H1 (cell line): ENCODE data around the gene MYBPH. TPM values are rescaled to one million over a fixed set of nuclear protein-coding genes. Genes with fewer than 3 reads are reported as not detected.

Experiments used
- CTCF ChIA-PET: fragments of 300-600 bp; sonication (Branson Sonifier 250); formaldehyde crosslinking; loops from one replicate; lab custom pipeline; 2021; ENCODE audit not compliant: partially characterized antibody; lab: Charles Lee
- POLR2A ChIA-PET: fragments of 300-600 bp; sonication (Branson Sonifier 250); formaldehyde crosslinking; loops from one replicate; lab custom pipeline; 2021; ENCODE audit warnings: inconsistent platforms; ENCODE audit not compliant: partially characterized antibody; lab: Charles Lee
- DNase-seq, 2 experiments: peaks; one replicate each; pipeline versions ENCODE4 v3.0.0 to v3.0.0-alpha.2; 2010 to 2022; ENCODE audit warnings: low spot score in 2 of 2, low read depth in 1 of 2, mixed read lengths in 1 of 2
- FAIRE-seq: peaks from 2 replicates; lab custom pipeline; 2011; peaks lifted over from hg19 to GRCh38; lab: Jason Lieb, UNC
- H2AFZ ChIP-seq: 2 replicates; pipeline ENCODE4 v1.8.1; 2012; ENCODE audit warnings: low read length, inconsistent platforms
- H2AK5ac ChIP-seq: 2 replicates; pipeline ENCODE4 v1.6.1; 2013; ENCODE audit warnings: low read depth, low read length
- H2BK120ac ChIP-seq: replicated peaks from 2 replicates; pipeline ENCODE3; 2013; ENCODE audit warnings: low read depth, low read length, inconsistent platforms
- H2BK12ac ChIP-seq: 2 replicates; pipeline ENCODE4 v1.6.1; 2013; ENCODE audit warnings: low read depth, low read length
- H2BK15ac ChIP-seq: 2 replicates; pipeline ENCODE4 v1.6.1; 2013; ENCODE audit warnings: low read length
- H2BK20ac ChIP-seq: 2 replicates; pipeline ENCODE4 v1.6.1; 2013; ENCODE audit warnings: low read length
- H2BK5ac ChIP-seq: 2 replicates; pipeline ENCODE4 v1.6.1; 2013; ENCODE audit warnings: low read depth, low read length
- H3K14ac ChIP-seq: 2 replicates; pipeline ENCODE4 v1.6.1; 2013; ENCODE audit warnings: inconsistent platforms; ENCODE audit not compliant: insufficient read length
- H3K18ac ChIP-seq: 2 replicates; pipeline ENCODE4 v1.6.1; 2013; ENCODE audit warnings: low read length; ENCODE audit errors: extremely low read depth
- H3K23ac ChIP-seq: 2 replicates; pipeline ENCODE4 v1.6.1; 2013; ENCODE audit warnings: inconsistent platforms; ENCODE audit not compliant: insufficient read length
- H3K23me2 ChIP-seq: 2 replicates; pipeline ENCODE4 v1.6.1; 2013; ENCODE audit warnings: low read depth, low read length
- H3K27ac ChIP-seq: 2 replicates; pipeline ENCODE4 v1.6.1; 2011; ENCODE audit warnings: low read depth, low read length, inconsistent platforms
- H3K27me3 ChIP-seq, 4 experiments: replicated peaks in 1 of 4; 1 replicate in 1 of 4; 2 replicates in 3 of 4; pipeline versions ENCODE4 v1.6.1 to v1.8.1; 2011 to 2013; ENCODE audit warnings: low read length in 3 of 4, mild to moderate bottlenecking in 3 of 4, inconsistent platforms in 2 of 4, mixed read lengths in 2 of 4, moderate library complexity in 1 of 4; ENCODE audit not compliant: control insufficient read depth in 3 of 4, insufficient read depth in 3 of 4; ENCODE audit errors: extremely low read depth in 1 of 4
- H3K36me3 ChIP-seq, 4 experiments: 2 replicates each; pipeline versions ENCODE4 v1.6.1 to v1.8.1; 2011 to 2013; ENCODE audit warnings: mild to moderate bottlenecking in 4 of 4, low read length in 3 of 4, moderate library complexity in 2 of 4, control low read depth in 1 of 4, inconsistent platforms in 1 of 4; ENCODE audit not compliant: insufficient read depth in 4 of 4, control insufficient read depth in 2 of 4
- H3K4ac ChIP-seq: replicated peaks from 2 replicates; pipeline ENCODE3; 2013; ENCODE audit warnings: low read length, low read depth, mixed read lengths, inconsistent platforms; ENCODE audit not compliant: insufficient read length
- H3K4me1 ChIP-seq, 4 experiments: replicated peaks in 1 of 4; 1 replicate in 1 of 4; 2 replicates in 3 of 4; pipeline versions ENCODE4 v1.6.1 to v1.8.1; 2011 to 2013; ENCODE audit warnings: low read length in 3 of 4, inconsistent platforms in 2 of 4, mixed read lengths in 1 of 4; ENCODE audit not compliant: insufficient read depth in 4 of 4, control insufficient read depth in 3 of 4
- H3K4me2 ChIP-seq, 2 experiments: 2 replicates each; pipeline versions ENCODE4 v1.6.1 to v1.8.1; 2011 to 2013; ENCODE audit warnings: low read depth in 2 of 2, low read length in 2 of 2, control low read depth in 1 of 2, inconsistent platforms in 1 of 2, mild to moderate bottlenecking in 1 of 2; ENCODE audit not compliant: insufficient read depth in 1 of 2
- H3K4me3 ChIP-seq, 4 experiments: fragments of 200-600, 300-600 bp in 1 of 4; sonication (generic), shearing (Covaris generic), sonication (Bioruptor Twin) in 1 of 4; 2 replicates each; pipeline versions ENCODE4 v1.5.1 to v1.8.1; 2011 to 2016; ENCODE audit warnings: low read length in 4 of 4, low read depth in 3 of 4, control low read depth in 2 of 4, inconsistent platforms in 2 of 4, mild to moderate bottlenecking in 2 of 4, mixed read lengths in 1 of 4, moderate library complexity in 1 of 4; ENCODE audit not compliant: insufficient read depth in 2 of 4; ENCODE audit errors: extremely low read depth in 1 of 4
- H3K56ac ChIP-seq: replicated peaks from 2 replicates; pipeline ENCODE3; 2013; ENCODE audit warnings: low read depth, mild to moderate bottlenecking, mixed read lengths, low read length, inconsistent platforms; ENCODE audit not compliant: insufficient read length
- H3K79me1 ChIP-seq: 2 replicates; pipeline ENCODE4 v1.6.1; 2013; ENCODE audit warnings: low read depth, low read length, control low read depth
- H3K79me2 ChIP-seq, 2 experiments: 2 replicates each; pipeline versions ENCODE4 v1.6.1 to v1.8.1; 2012 to 2013; ENCODE audit warnings: low read length in 2 of 2, mild to moderate bottlenecking in 2 of 2, inconsistent platforms in 1 of 2; ENCODE audit not compliant: insufficient read depth in 2 of 2, control insufficient read depth in 1 of 2
- H3K9ac ChIP-seq, 4 experiments: replicated peaks in 1 of 4; 1 replicate in 1 of 4; 2 replicates in 3 of 4; pipeline versions ENCODE4 v1.6.1 to v1.8.1; 2011 to 2013; ENCODE audit warnings: low read depth in 3 of 4, low read length in 3 of 4, control low read depth in 2 of 4, mild to moderate bottlenecking in 2 of 4, moderate library complexity in 2 of 4, inconsistent platforms in 1 of 4; ENCODE audit errors: extremely low read depth in 1 of 4
- H3K9me3 ChIP-seq, 2 experiments: 2 replicates each; pipeline versions ENCODE4 v1.6.1 to v1.8.1; 2012 to 2013; ENCODE audit warnings: mild to moderate bottlenecking in 2 of 2, moderate library complexity in 2 of 2, control low read depth in 1 of 2, inconsistent platforms in 1 of 2, low read depth in 1 of 2, low read length in 1 of 2, mixed read lengths in 1 of 2; ENCODE audit not compliant: insufficient read depth in 2 of 2
- H4K20me1 ChIP-seq, 2 experiments: replicated peaks in 1 of 2; 2 replicates each; pipeline versions ENCODE3 to v1.8.1; 2011 to 2013; ENCODE audit warnings: inconsistent platforms in 2 of 2, low read length in 2 of 2, mild to moderate bottlenecking in 1 of 2; ENCODE audit not compliant: insufficient read depth in 2 of 2, control insufficient read depth in 1 of 2
- H4K5ac ChIP-seq: 2 replicates; pipeline ENCODE4 v1.6.1; 2013; ENCODE audit warnings: low read length, low read depth, mixed read lengths, inconsistent platforms; ENCODE audit not compliant: insufficient read length
- H4K8ac ChIP-seq: 2 replicates; pipeline ENCODE4 v1.8.0; 2013; ENCODE audit warnings: mild to moderate bottlenecking, moderate library complexity, low read length, inconsistent platforms; ENCODE audit not compliant: insufficient read depth; ENCODE audit errors: extremely low read depth
- H4K91ac ChIP-seq: replicated peaks from 2 replicates; pipeline ENCODE3; 2013; ENCODE audit warnings: low read length, mixed read lengths, inconsistent platforms; ENCODE audit not compliant: insufficient read length
- CBX8 ChIP-seq: fragments of 300-800, 300-1000 bp; sonication (generic); IDR thresholded peaks from 2 replicates; pipeline ENCODE4 v1.7.1; 2016; ENCODE audit warnings: low read depth, low read length, borderline replicate concordance
- CEBPB ChIP-seq: IDR thresholded peaks from 2 replicates; pipeline ENCODE4 v1.6.1; 2012; ENCODE audit warnings: low read depth, low read length
- E2F6 ChIP-seq: IDR thresholded peaks from 2 replicates; pipeline ENCODE4 v1.6.1; 2012; ENCODE audit warnings: inconsistent platforms
- SIRT6 ChIP-seq: IDR thresholded peaks from one replicate; pipeline ENCODE4 v1.7.1; 2012; ENCODE audit warnings: low read length, inconsistent platforms
- SUZ12 ChIP-seq: fragments of 200-600 bp; sonication (generic); IDR thresholded peaks from 2 replicates; pipeline ENCODE4 v1.6.1; 2012; ENCODE audit warnings: mild to moderate bottlenecking, inconsistent platforms, low read length, moderate library complexity, mixed read lengths
- USF2 ChIP-seq: IDR thresholded peaks from 2 replicates; pipeline ENCODE4 v1.6.1; 2011; ENCODE audit warnings: low read length, improper control_type of control experiment
- YY1 ChIP-seq: IDR thresholded peaks from 2 replicates; pipeline ENCODE4 v1.6.1; 2011; ENCODE audit warnings: low read depth, mild to moderate bottlenecking, low read length
- WGBS, 2 experiments: shearing (Covaris generic) in 1 of 2; methylation state at CpG; one replicate each; pipeline versions ENCODE4 v1.1.6 to v1.1.7; 2013 to 2015; ENCODE audit warnings: low lambda C conversion rate in 2 of 2, mixed read lengths in 2 of 2, inconsistent platforms in 1 of 2, low coverage in 1 of 2, missing lambda C conversion rate in 1 of 2; ENCODE audit not compliant: insufficient replicate concordance in 2 of 2, insufficient coverage in 1 of 2, insufficient read length in 1 of 2; ENCODE audit errors: extremely low coverage in 1 of 2, missing lambda C conversion rate in 1 of 2; 5-methylcytosine and 5-hydroxymethylcytosine counted together
- polyA plus RNA-seq, 7 experiments: library from polyadenylated mRNA; depleted of rRNA in 3 of 7; stranded (reverse) in 5 of 7; unstranded in 2 of 7; fragments of >200 nt in 5 of 7; fragments of 200-250 nt in 2 of 7; gene quantifications; 1 replicate in 5 of 7; 2 replicates in 1 of 7; 4 replicates in 1 of 7; pipeline versions ENCODE4 v1.2.1 to v1.2.3, GENCODE V29; 2011 to 2013; ENCODE audit warnings: missing spikeins in 2 of 7, mixed read lengths in 2 of 7
- total RNA-seq: library from RNA; stranded (reverse); fragmentation: NEBNext Ultra II Directional; extraction: Animal tissue kit (Norgen Biotek cat#: 25700); gene quantifications from 2 replicates; pipeline ENCODE4 v1.2.1, GENCODE V29; 2021

Gene MYBPH
- total and polyA plus RNA-seq, 2 of the 8 experiments (the other 6 are each of a cell fraction or from before 2014, with no cell fraction given), result not detected

- Histone ChIP-seq H2AFZ (no peak overlapping the region), H3K27me3 (no peaks in the 10 kb centered on the region), H2BK120ac (no peak overlapping the region), H3K14ac (no peak overlapping the region), H2BK20ac (no peak overlapping the region), H2BK5ac (no peak overlapping the region), H3K4me1 (peaks cover 6 to 17% (median 11%) of the 10 kb centered on the region in 4 experiments), H3K56ac (no peak overlapping the region), H3K9ac (no peak overlapping the region), H4K91ac (no peak overlapping the region), H4K20me1 (no peaks in the 10 kb centered on the region), H4K8ac (no peak overlapping the region), H2AK5ac (no peak overlapping the region), H3K23me2 (no peaks in the 10 kb centered on the region), H2BK15ac (peak overlapping the region; percentile 46; the same call in 1 of the 2 replicates), H2BK12ac (no peak overlapping the region), H3K23ac (no peak overlapping the region), H3K79me2 (no peaks in the 10 kb centered on the region), H3K9me3 (no peaks in the 10 kb centered on the region), H3K79me1 (no peaks in the 10 kb centered on the region), H4K5ac (no peak overlapping the region), H3K27ac (no peak overlapping the region), H3K36me3 (no peaks in the 10 kb centered on the region), H3K18ac (no peak overlapping the region), H3K4ac (no peak overlapping the region), H3K4me2 (no peak overlapping the region), H3K4me3 (no peak overlapping the region)
- ChIA-PET CTCF (interaction anchor here (0.6 to 6.1 kb wide), 8 partner anchors 12 to 145 kb away, joined by 3 to 64 read pairs (median 4); partner anchors contain the start of genes ADORA1 and MYBPH), POLR2A (no interaction called here)
- FAIRE-seq, result no peak
- DNase-seq, result no peak
- TF ChIP-seq YY1 (no peak), CEBPB (no peak), SIRT6 (no peak), SUZ12 (no peak), USF2 (no peak), E2F6 (no peak), CBX8 (no peak)
- 79% methylated on average over 3 of the region's 4 CpGs; no CpG with 5 or more reads in 1 of the 2 experiments for WGBS, 2 experiments
These were observed 8.8 kb upstream of the MYBPH start for GRCh38 chr1:203184467-203184866.
